GM19467 (cell line): ENCODE data around the gene ACSL3.

Experiments
- ATAC-seq: cut with Tn5 transposase; IDR thresholded peaks from one replicate; pipeline ENCODE4 v1.9.1; 2021; ENCODE audit warnings: mild to moderate bottlenecking, moderate library complexity; ENCODE audit not compliant: unreplicated experiment

ACSL3 gene

DNA sequence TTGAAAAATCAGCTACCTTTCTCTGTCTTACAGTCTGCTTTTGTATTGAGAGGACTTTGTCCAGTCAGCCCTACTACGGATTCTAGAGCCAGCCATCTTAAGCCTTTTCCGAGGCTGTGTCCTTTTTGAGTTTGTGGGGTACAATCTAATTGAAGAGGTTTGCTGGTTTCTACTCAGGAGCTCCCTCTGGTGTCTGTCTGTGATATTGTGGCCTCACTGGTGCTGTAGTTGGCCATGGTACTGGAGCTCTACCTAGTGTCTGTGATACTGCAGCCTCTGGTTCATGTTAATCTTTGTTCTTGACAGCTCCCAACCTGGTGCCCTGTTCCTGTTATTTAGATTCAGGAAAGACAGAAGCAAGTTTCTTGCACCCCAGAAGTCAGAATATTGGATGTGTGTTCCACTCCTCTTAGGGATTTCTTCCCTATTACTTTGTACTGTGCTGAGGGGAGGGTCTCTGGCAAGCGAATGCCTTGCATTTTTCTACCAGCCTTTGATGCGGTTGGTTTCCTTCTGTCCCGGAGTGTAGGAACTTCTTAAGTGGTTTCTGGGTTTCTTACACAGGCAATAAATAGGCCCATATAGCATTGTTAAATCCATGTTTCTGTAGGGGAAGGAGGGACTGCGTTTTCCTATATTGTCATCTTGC lies 78.5 kb downstream of the ACSL3 start:
- ATAC-seq, result peak; percentile 89

- no peak for ATAC-seq
Measured at GRCh38 chr2:222939979-222940378, 79.1 kb downstream of the ACSL3 start.

DNA sequence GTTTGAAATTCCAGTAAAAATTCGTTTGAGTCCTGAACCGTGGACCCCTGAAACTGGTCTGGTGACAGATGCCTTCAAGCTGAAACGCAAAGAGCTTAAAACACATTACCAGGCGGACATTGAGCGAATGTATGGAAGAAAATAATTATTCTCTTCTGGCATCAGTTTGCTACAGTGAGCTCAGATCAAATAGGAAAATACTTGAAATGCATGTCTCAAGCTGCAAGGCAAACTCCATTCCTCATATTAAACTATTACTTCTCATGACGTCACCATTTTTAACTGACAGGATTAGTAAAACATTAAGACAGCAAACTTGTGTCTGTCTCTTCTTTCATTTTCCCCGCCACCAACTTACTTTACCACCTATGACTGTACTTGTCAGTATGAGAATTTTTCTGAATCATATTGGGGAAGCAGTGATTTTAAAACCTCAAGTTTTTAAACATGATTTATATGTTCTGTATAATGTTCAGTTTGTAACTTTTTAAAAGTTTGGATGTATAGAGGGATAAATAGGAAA lies 80.7 kb downstream of the ACSL3 start:
- ATAC-seq, result no peak

DNA sequence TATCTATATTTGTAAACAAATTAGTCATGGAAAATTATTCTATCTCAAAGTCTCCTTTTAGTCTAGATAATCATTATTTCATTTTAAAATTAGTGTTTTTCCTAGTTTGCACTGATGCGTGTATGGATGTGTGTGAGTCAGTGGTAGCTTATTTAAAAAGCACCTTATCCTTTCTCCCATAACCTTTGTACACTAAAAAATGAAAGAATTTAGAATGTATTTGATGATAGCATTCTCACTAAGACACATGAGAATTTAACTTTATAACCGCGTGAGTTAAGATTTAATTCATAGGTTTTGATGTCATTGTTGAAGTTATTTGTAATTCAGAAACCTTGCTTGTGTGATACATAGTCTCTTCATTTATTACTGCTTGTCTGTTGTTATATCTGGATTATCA lies 81.7 kb downstream of the ACSL3 start:
- no peak for ATAC-seq

DNA sequence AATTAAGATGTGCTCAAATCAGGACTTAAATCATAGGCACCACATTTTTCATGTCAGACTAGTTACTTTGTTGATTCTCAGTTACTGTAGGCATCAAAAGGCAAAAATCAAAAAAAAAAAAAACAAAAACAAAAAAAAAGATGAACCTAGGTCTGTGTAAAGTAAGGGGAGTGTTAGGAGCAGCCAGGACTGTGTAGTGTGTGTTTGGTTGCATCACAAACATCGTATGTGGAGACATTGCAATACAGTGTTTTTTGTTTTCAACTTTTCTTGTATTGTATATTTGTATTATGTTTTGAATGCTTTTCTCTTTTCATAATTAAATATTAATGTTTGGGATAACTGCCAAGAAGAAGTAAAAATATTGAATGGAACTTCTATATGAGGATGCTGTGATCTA lies 82.1 kb downstream of the ACSL3 start:
- ATAC-seq, result no peak

GRCh38 chr2:222943820-222944219 lies 83.0 kb downstream of the ACSL3 start:
- peak; percentile 59 for ATAC-seq

GRCh38 chr2:222944552-222944951 lies 83.7 kb downstream of the ACSL3 start:
- ATAC-seq, result no peak

DNA sequence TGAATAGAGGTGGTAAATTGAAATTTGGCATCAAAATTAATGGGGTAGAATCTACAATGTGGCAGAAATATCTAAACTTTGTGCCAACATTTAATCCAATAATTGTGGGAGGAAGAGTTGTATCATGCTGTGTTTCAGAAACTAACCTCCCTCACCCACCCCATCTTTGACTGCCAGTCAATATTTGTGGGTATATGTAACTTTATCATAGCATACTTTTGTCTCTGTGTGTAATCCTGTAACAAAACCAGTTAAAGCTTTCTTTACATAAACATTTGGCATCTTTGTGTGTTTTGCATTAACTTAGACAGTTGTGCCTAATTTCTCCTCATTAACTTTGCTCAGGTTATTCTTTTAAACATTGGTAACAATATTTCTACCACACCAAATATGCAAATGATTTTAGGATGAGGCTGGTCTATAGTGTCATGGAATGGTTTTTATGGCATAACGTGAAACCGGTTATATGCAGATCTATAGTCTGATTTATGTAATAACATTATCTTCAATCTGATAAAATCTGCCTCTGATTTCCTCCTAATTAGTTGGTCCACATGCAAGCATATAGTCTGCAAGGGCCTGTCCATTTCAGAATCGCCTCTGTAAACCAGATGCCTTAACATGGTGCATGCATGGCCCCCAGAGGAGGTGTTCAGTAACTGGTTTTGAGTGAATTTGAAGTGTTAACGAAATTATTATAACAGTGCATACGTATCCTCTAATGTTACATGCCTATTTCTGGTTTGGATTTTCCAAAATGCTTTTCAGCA lies 84.3 kb downstream of the ACSL3 start:
- ATAC-seq, result no peak

GRCh38 chr2:222945887-222946286 lies 85.1 kb downstream of the ACSL3 start:
- no peak for ATAC-seq

DNA sequence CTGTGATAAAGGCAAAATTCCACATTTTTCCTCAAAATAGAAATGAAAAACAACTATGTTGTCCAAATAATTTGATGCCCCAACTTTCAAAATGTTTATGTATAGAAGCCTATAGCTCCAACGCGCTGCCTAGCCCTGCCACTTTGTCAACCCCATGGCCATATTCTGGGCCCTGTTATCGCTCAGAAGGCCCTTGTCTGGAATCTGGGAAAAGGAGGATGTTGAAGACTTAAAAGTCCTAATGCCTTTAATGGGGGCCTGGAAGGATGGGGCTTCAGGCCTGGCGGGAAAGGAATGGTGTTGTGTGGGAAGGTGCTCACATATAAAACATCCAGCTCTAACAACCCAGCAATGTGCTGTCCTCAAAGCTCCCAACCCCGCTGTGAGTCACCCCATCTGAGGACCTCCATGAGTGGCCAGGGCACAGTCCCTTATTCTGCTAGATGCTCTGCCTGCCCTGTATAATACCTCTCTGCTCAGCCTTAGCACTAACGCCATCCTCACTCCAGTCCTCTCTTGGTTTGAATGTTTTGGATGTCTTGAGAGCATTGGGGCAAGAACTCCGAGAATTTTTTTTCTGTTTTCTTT lies 86.0 kb downstream of the ACSL3 start:
- ATAC-seq, result no peak

GRCh38 chr2:222949073-222949472 lies 88.2 kb downstream of the ACSL3 start:
- ATAC-seq, result no peak

DNA sequence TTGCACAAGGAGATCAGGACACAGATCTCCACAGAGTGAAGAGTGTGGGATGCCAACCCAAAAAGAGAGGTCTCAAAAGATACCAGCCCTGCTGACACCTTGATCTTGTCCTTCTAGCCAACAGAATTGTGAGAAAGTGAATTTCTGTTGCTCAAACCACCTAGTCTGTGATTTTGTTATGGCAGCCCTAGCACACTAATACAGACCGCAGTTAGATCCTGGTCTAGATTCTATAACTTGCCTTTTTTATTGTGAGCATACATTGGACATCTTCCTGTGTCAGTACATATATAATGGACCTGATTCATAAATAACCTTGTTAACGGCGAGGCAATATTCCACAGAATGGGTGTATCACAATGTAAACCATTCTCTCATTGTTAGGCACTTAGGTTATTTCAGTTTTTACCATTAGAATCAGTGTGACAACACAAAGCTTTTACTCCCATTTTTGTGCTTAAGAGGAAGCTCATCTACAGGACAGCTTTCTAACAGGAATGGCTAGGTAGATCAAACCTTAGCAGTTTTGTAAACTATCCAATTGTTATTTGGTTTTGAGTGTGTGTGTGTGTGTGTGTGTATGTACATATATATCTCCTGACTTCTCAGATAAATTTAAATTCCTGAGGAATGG lies 89.0 kb downstream of the ACSL3 start:
- no peak for ATAC-seq

DNA sequence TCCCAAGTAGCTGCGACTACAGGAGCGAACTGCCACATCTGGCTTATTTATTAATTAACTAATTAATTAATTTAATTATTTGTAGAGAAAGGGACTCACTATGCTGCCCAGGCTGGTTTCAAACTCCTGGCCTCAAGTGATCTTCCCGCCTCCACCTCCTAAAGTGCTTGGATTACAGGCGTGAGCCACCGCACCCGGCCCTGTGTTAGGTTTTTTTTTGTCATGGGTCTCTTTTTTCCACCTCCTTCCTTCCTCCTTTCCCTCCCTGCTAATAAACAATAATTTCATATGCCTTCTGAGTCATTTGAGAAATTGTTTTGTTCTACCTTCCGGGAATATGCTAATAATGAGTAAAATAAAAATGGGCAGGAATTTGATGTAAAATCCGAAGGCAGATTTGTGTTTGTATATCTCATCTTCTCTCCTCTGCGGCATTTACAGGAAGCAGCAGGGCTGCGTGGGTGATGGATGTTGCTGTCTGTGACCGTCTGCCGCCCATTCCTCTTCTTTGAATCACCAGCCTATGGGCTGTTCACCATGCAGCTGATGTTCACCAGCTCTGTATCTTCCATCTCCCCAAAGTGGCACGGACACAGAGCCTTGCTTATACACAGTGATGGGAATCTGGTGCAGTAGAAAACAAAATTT lies 89.9 kb downstream of the ACSL3 start:
- no peak for ATAC-seq

- ATAC-seq, result no peak
Measured at GRCh38 chr2:222952204-222952603, 91.4 kb downstream of the ACSL3 start.

DNA sequence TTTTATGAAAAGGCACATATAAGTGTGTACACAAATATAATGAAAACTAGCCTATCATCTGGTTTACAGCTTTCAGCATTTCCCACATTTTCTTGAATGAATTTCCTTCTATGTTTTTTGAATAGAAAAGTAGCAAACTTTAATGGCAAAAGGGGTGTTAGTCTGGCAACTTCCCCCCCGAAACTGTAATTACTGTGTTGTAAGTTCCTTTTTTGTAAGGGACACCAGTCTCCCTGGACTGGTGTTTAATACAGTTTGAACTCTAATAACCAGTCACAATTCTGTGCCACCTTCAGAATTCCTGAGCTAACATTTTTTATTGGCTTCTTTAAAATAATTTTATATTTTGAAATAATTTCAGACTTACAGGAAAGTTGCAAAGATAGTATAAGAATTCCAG lies 94.2 kb downstream of the ACSL3 start:
- ATAC-seq, result no peak

GRCh38 chr2:222959358-222959757 lies 98.5 kb downstream of the ACSL3 start:
- ATAC-seq, result no peak

- ATAC-seq, result no peak
Measured at GRCh38 chr2:222960126-222960525, 99.3 kb downstream of the ACSL3 start.

DNA sequence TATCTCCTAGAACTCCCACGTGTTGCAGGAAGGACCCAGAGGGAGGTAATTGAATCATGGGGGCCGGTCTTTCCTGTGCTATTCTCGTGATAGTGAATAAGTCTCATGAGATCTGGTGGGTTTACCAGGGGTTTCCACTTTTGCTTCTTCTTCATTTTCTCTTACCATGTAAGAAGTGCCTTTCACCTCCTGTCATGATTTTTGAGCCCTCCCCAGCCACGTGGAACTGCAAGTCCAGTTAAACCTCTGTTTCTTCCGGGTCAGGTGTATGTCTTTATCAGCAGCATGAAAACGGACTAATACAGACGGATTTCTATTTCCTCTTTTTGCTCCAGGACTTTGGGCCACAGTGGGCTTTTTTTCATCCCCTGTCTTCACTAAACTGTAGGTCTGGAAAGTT lies 102.8 kb downstream of the ACSL3 start:
- no peak for ATAC-seq

DNA sequence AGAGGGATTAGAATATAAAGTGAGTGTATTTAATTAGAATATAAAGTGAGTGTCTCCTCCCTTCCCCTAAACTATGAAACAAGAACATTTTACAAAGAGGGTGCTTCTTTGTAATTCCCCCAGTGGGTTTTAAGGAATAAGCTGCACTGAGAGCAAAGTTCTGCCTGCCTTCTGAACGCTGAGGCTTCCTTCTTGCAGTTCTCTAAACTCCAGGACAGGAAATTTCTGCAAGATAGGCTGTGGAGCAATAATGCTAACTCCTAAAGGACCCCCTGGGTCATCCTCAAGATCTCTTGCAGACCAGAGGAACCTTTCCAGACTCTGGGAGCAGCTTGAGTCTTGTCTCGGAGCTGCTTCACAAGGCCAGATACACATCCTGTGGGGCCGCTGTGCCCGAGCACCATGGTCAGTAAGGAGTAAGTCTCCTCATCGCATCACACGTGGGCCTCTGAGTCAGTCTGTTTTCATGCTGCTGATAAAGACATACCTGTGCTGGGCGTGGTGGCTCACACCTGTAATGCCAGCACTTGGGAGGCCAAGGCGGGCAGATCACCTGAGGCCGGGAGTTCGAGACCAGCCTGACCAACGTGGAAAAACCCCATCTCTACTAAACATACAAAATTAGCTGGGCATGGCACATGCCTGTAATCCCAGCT lies 103.7 kb downstream of the ACSL3 start:
- no peak for ATAC-seq

DNA sequence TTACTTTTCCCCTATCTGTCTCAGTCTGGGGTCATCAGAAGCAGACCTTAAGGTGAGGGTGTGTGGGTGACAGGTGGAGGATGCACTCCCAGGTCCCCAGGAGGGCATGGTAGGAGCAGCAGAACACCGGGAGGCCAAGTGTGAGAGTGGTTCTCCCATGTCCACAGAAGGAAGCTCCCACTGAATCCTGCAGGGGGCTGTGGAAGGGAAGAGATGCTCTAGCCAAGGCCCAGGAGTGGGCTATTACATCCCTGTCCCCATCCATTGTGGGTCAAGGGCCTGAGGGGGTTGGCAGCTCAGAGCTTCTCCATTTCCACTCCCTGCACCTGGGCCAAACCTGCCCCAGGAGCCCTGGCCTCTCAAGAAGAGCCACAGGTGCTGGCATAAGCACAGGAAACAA lies 104.7 kb downstream of the ACSL3 start:
- no peak for ATAC-seq
